ENCODE measurements around the gene SPINDOC. TPM values are rescaled to one million over a fixed set of nuclear protein-coding genes. Genes with fewer than 3 reads are reported as not detected.

The SPINDOC gene
- total and polyA plus RNA-seq, 11 donors = 7.8 to 12.0 (median 10.9) TPM

DNA sequence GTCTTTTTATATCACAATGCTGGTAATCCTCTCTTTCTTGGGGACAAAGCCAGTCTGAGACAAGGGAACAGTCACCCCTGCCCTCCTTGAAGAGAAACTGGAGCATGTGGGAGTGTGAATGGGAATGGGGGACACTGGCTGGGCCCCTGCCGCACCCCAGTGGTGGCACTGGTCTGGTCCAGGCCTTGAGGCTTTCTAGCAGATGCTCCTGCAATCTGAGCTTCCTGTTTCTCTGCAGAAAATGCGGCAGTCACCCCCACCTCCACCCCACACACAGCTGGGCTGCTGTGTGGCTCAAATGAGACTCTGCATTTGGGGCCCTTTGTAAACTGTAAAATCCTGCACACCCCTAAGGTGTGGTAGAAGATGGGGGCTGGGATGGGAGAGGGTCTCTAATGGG, 19.1 kb downstream of the SPINDOC start:
- WGBS, 4 donors = 62 to 87% (median 72%) methylated on average over 2 of the region's 2 CpGs
- H3K36me3 ChIP-seq = peaks cover 0 to 8% (median 0%) of the 10 kb centered on the region in 9 donors
- intact Hi-C loops (cut with DNase I) = no loop called here
- no peak for ATAC-seq
- H3K4me1 ChIP-seq = peaks cover 0 to 4% (median 1%) of the 10 kb centered on the region in 12 donors
- H3K27me3 ChIP-seq = no peaks in the 10 kb centered on the region
- no peak overlapping the region for H3K4me3 ChIP-seq
- no peak for TF ChIP-seq POLR2A (IDR thresholded peaks at IDR 0.05)
- TF ChIP-seq, protein P1, sequence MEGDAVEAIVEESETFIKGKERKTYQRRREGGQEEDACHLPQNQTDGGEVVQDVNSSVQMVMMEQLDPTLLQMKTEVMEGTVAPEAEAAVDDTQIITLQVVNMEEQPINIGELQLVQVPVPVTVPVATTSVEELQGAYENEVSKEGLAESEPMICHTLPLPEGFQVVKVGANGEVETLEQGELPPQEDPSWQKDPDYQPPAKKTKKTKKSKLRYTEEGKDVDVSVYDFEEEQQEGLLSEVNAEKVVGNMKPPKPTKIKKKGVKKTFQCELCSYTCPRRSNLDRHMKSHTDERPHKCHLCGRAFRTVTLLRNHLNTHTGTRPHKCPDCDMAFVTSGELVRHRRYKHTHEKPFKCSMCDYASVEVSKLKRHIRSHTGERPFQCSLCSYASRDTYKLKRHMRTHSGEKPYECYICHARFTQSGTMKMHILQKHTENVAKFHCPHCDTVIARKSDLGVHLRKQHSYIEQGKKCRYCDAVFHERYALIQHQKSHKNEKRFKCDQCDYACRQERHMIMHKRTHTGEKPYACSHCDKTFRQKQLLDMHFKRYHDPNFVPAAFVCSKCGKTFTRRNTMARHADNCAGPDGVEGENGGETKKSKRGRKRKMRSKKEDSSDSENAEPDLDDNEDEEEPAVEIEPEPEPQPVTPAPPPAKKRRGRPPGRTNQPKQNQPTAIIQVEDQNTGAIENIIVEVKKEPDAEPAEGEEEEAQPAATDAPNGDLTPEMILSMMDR (IDR thresholded peaks at IDR 0.05) = no peak
- H3K27ac ChIP-seq = no peak overlapping the region
- H3K9me3 ChIP-seq = no peaks in the 10 kb centered on the region
- no peak for DNase-seq

DNA sequence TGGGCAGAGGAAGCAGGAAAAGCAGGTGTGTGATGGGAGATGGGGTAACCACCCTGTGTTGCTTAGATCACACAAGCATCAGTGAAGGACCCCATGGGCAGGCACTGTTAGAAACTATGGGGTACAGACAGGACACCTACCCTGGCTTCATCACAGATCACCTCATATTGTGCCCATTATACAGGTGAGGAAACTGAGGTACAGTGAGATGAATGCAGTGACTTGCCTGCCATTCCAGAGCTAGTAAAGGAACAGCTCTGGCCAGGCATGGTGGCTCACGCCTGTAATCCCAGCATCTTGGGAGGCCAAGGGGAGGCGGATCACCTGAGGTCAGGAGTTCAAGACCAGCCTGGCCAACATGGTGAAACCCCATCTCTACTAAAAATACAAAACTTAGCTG, 19.8 kb downstream of the SPINDOC start:
- TF ChIP-seq, protein P1 (IDR thresholded peaks at IDR 0.05) = no peak
- no peaks in the 10 kb centered on the region for H3K27me3 ChIP-seq
- ATAC-seq (no peak), DNase-seq (no peak)
- H3K9me3 ChIP-seq = no peaks in the 10 kb centered on the region
- H3K4me3 ChIP-seq = no peak overlapping the region
- peaks cover 0 to 11% (median 8%) of the 10 kb centered on the region in 12 donors for H3K4me1 ChIP-seq
- no peak overlapping the region for H3K27ac ChIP-seq
- H3K36me3 ChIP-seq = peaks cover 0 to 4% (median 0%) of the 10 kb centered on the region in 9 donors
- intact Hi-C loops (cut with DNase I) = no loop called here
- 80 to 99% (median 96%) methylated on average over 2 of the region's 2 CpGs for WGBS, 4 donors

DNA sequence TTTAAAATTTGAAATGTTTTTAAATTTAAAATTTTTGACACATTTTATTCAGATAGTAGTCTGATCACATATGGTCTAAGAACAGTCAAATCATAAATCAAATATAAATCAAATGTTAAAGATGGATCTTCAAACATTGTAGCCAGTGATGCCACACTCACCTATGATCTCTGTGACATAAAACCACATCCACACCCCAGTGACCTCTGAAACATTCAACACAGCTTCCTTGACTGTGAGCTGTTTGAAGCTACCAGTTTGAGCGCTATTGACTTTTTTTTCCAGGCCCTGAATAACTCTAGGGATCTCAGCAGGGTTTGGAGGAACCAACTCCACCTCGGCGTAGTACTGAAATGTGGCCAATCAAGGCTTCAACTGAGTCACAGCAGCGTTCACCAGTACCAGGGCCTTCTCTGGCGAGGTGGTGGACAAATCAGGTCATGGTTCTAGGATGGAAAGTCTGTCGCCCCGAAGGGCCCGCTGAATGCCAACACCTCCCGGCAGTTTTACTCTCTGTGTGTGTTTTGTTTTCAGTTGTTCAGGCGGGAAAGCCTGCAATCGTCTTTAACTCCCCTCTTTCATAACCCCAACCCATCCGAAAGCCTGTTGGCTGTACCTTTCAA, 21.4 kb downstream of the SPINDOC start:
- H3K9me3 ChIP-seq = no peaks in the 10 kb centered on the region
- ATAC-seq = no peak
- WGBS, 4 donors = 91 to 92% (median 92%) methylated on average over 12 of the region's 12 CpGs
- H3K36me3 ChIP-seq = no peaks in the 10 kb centered on the region
- intact Hi-C loops (cut with DNase I) = loop anchor here in 6 of 10 donors (5.0 kb wide), 3 partner anchors 38 to 318 kb away; no protein-coding TSS in a partner anchor
- H3K27ac ChIP-seq = no peak overlapping the region
- no peak for TF ChIP-seq POLR2A (IDR thresholded peaks at IDR 0.05)
- no peak for DNase-seq
- H3K4me1 ChIP-seq = peaks cover 0 to 16% (median 12%) of the 10 kb centered on the region in 12 donors
- no peaks in the 10 kb centered on the region for H3K27me3 ChIP-seq
- no peak overlapping the region for H3K4me3 ChIP-seq

DNA sequence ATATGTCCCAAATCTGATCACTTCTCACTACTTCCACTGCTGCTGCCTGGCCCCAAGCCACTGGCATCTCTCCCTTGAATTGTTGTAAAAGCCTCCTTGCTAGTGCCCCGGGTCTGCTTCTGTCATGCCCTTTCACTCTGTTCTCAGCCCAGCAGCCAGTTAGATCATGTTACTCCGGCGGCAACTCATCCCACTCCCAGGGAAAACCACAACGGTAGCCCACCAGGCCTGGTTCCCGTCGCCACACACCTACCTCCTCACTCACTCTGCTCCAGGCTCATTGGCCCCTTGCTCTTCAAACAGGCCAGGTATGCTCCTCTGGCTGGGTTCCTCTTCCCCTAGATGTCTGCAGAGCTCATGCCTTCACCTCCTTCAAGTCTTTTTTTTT, 21.9 kb downstream of the SPINDOC start:
- Histone ChIP-seq H3K27ac (no peak overlapping the region), H3K9me3 (no peaks in the 10 kb centered on the region), H3K27me3 (no peaks in the 10 kb centered on the region), H3K4me1 (peaks cover 0 to 18% (median 15%) of the 10 kb centered on the region in 12 donors), H3K36me3 (no peaks in the 10 kb centered on the region), H3K4me3 (no peak overlapping the region)
- ATAC-seq = no peak
- TF ChIP-seq, protein P1 (IDR thresholded peaks at IDR 0.05) = no peak
- TF ChIP-seq POLR2A (IDR thresholded peaks at IDR 0.05) = no peak
- intact Hi-C loops (cut with DNase I) = loop anchor here in 6 of 10 donors (5.0 kb wide), 3 partner anchors 37 to 317 kb away; no protein-coding TSS in a partner anchor
- no peak for DNase-seq
- WGBS, 4 donors = 74 to 79% (median 75%) methylated on average over 6 of the region's 6 CpGs

Measured in heart left ventricle (tissue), 16 donors.